ENCODE data around the gene MTERF2.
A peak's percentile ranks its signal among the peaks of the same experiment; 100 is the strongest.

MTERF2 gene

GRCh38 chr12:106994579-106995220 is 7.8 kb upstream of the MTERF2 start:
- Histone ChIP-seq H2BK120ac (ENCODE audit: insufficient read depth, low read length, poor library complexity) (no peak overlapping the region), H2BK12ac (ENCODE audit: low read length) (no peak overlapping the region), H3K79me2 (ENCODE audit: control insufficient read depth, insufficient read depth, low read length, poor library complexity) (no peaks in the 10 kb centered on the region), H3K23ac (ENCODE audit: low read length) (no peak overlapping the region), H4K8ac (ENCODE audit: low read depth, low read length) (no peak overlapping the region), H3K14ac (ENCODE audit: low read length) (no peak overlapping the region), H2BK5ac (ENCODE audit: low read depth, low read length, poor library complexity) (no peak overlapping the region), H4K12ac (ENCODE audit: low read depth, low read length) (no peak overlapping the region), H2AFZ (ENCODE audit: insufficient read depth, low read length, poor library complexity) (no peak overlapping the region), H3K4me2 (ENCODE audit: low read length) (no peak overlapping the region), H3K27me3 (ENCODE audit: insufficient read depth, low read length) (no peaks in the 10 kb centered on the region), H2AK5ac (ENCODE audit: low read length) (no peak overlapping the region), H3K9ac (ENCODE audit: low read length) (no peak overlapping the region), H3K9me3 (ENCODE audit: insufficient read depth, low read depth, low read length) (no peaks in the 10 kb centered on the region), H3K4ac (ENCODE audit: low read depth, low read length) (no peak overlapping the region), H3K4me3 (ENCODE audit: low read depth, low read length) (no peak overlapping the region), H3K18ac (ENCODE audit: low read length) (no peak overlapping the region), H3K4me1 (ENCODE audit: control insufficient read depth in 1 of 2, insufficient read depth in 2 of 2, low read length in 2 of 2) (no peaks in the 10 kb centered on the region), H4K91ac (ENCODE audit: low read depth, low read length) (no peak overlapping the region), H3K79me1 (ENCODE audit: low read length) (no peaks in the 10 kb centered on the region), H3K36me3 (ENCODE audit: control insufficient read depth in 1 of 2, insufficient read depth in 2 of 2, low read length in 2 of 2) (peaks cover 2% of the 10 kb centered on the region in 2 experiments), H3K27ac (ENCODE audit: low read depth, low read length) (no peak overlapping the region)
- peak; percentile 28 to 69 for DNase-seq
- WGBS (ENCODE audit: extremely low coverage, insufficient coverage, insufficient read length) = no CpG with 5 or more reads among the region's 2 CpGs

DNA sequence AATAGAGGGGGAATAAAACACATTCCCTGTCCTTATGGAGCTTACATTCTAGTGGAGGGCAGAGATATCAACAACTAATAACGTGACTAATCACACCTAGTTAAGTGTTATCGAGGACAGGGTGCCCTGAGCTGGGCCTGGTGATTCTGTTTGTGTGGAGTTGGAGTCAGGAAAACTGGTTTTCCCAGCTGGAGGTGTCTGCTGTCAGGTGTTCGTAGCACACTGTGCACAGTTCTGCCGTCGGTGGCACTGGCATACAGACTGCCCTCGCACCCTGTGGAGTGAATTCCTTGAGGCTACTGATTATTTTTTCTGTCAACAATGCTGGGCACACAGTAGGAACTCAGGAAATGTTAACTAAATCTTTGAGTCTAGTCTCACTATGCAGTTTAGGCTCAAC is 900 bp upstream of the MTERF2 start:
- H3K27ac ChIP-seq (ENCODE audit: low read depth, low read length) = no peak overlapping the region
- no peaks in the 10 kb centered on the region for H3K27me3 ChIP-seq (ENCODE audit: insufficient read depth, low read length)
- peak; percentile 79 to 85 for DNase-seq
- H4K91ac ChIP-seq (ENCODE audit: low read depth, low read length) = no peak overlapping the region
- no peak overlapping the region for H2AK5ac ChIP-seq (ENCODE audit: low read length)
- no peak overlapping the region for H3K4me3 ChIP-seq (ENCODE audit: low read depth, low read length)
- H2AFZ ChIP-seq (ENCODE audit: insufficient read depth, low read length, poor library complexity) = no peak overlapping the region
- no peak overlapping the region for H2BK120ac ChIP-seq (ENCODE audit: insufficient read depth, low read length, poor library complexity)
- H4K12ac ChIP-seq (ENCODE audit: low read depth, low read length) = no peak overlapping the region
- H3K4ac ChIP-seq (ENCODE audit: low read depth, low read length) = no peak overlapping the region
- H3K4me1 ChIP-seq (ENCODE audit: control insufficient read depth in 1 of 2, insufficient read depth in 2 of 2, low read length in 2 of 2) = peaks cover 0 to 8% of the 10 kb centered on the region in 2 experiments
- no peaks in the 10 kb centered on the region for H3K9me3 ChIP-seq (ENCODE audit: insufficient read depth, low read depth, low read length)
- H3K79me1 ChIP-seq (ENCODE audit: low read length) = peaks cover 4% of the 10 kb centered on the region
- H3K79me2 ChIP-seq (ENCODE audit: control insufficient read depth, insufficient read depth, low read length, poor library complexity) = peaks cover 3% of the 10 kb centered on the region
- no peak overlapping the region for H3K14ac ChIP-seq (ENCODE audit: low read length)
- H3K23ac ChIP-seq (ENCODE audit: low read length) = no peak overlapping the region
- no peak overlapping the region for H4K8ac ChIP-seq (ENCODE audit: low read depth, low read length)
- no peak overlapping the region for H2BK12ac ChIP-seq (ENCODE audit: low read length)
- H3K4me2 ChIP-seq (ENCODE audit: low read length) = no peak overlapping the region
- no CpG with 5 or more reads among the region's 6 CpGs for WGBS (ENCODE audit: extremely low coverage, insufficient coverage, insufficient read length)
- H3K9ac ChIP-seq (ENCODE audit: low read length) = no peak overlapping the region
- H2BK5ac ChIP-seq (ENCODE audit: low read depth, low read length, poor library complexity) = no peak overlapping the region
- no peak overlapping the region for H3K18ac ChIP-seq (ENCODE audit: low read length)
- H3K36me3 ChIP-seq (ENCODE audit: control insufficient read depth in 1 of 2, insufficient read depth in 2 of 2, low read length in 2 of 2) = peaks cover 0 to 8% of the 10 kb centered on the region in 2 experiments

- Histone ChIP-seq H3K4ac (ENCODE audit: low read depth, low read length) (no peak overlapping the region), H3K4me3 (ENCODE audit: low read depth, low read length) (no peak overlapping the region), H3K9ac (ENCODE audit: low read length) (no peak overlapping the region), H4K91ac (ENCODE audit: low read depth, low read length) (no peak overlapping the region), H3K4me1 (ENCODE audit: control insufficient read depth in 1 of 2, insufficient read depth in 2 of 2, low read length in 2 of 2) (peaks cover 0 to 8% of the 10 kb centered on the region in 2 experiments), H3K23ac (ENCODE audit: low read length) (no peak overlapping the region), H3K79me2 (ENCODE audit: control insufficient read depth, insufficient read depth, low read length, poor library complexity) (peaks cover 3% of the 10 kb centered on the region), H3K14ac (ENCODE audit: low read length) (no peak overlapping the region), H4K8ac (ENCODE audit: low read depth, low read length) (no peak overlapping the region), H2BK12ac (ENCODE audit: low read length) (no peak overlapping the region), H4K12ac (ENCODE audit: low read depth, low read length) (no peak overlapping the region), H3K79me1 (ENCODE audit: low read length) (peaks cover 4% of the 10 kb centered on the region), H2AFZ (ENCODE audit: insufficient read depth, low read length, poor library complexity) (no peak overlapping the region), H3K27me3 (ENCODE audit: insufficient read depth, low read length) (no peaks in the 10 kb centered on the region), H3K4me2 (ENCODE audit: low read length) (peak overlapping the region; percentile 71), H2BK120ac (ENCODE audit: insufficient read depth, low read length, poor library complexity) (no peak overlapping the region), H3K18ac (ENCODE audit: low read length) (no peak overlapping the region), H2AK5ac (ENCODE audit: low read length) (no peak overlapping the region), H3K36me3 (ENCODE audit: control insufficient read depth in 1 of 2, insufficient read depth in 2 of 2, low read length in 2 of 2) (peaks cover 0 to 8% of the 10 kb centered on the region in 2 experiments), H3K27ac (ENCODE audit: low read depth, low read length) (no peak overlapping the region), H3K9me3 (ENCODE audit: insufficient read depth, low read depth, low read length) (no peaks in the 10 kb centered on the region), H2BK5ac (ENCODE audit: low read depth, low read length, poor library complexity) (no peak overlapping the region)
- WGBS (ENCODE audit: extremely low coverage, insufficient coverage, insufficient read length) = no CpG with 5 or more reads among the region's 4 CpGs
- DNase-seq = no peak
These were observed 811 bp downstream of the MTERF2 start for GRCh38 chr12:106986135-106986534.

DNA sequence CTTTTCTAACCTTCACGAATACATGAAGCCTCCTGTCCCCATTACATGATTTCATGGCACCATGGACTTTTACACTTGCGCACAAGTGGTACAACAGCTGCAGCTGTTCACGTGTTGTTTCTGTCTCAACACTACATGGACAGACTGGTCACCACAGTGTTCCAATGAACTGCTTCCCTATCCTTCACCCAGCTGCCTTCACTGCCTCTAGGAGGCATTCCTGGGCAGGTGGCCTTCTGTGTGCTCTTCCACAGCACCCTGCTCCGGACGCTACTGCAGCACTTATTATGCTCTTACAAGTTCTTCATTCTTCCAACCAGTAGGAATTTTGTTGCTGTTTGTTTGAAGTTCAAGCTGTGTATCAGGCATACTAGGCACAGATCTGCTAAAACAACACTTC is 1.5 kb downstream of the MTERF2 start:
- Histone ChIP-seq H2BK120ac (ENCODE audit: insufficient read depth, low read length, poor library complexity) (no peak overlapping the region), H3K4me1 (ENCODE audit: control insufficient read depth in 1 of 2, insufficient read depth in 2 of 2, low read length in 2 of 2) (peaks cover 0 to 8% of the 10 kb centered on the region in 2 experiments), H2AK5ac (ENCODE audit: low read length) (no peak overlapping the region), H4K91ac (ENCODE audit: low read depth, low read length) (no peak overlapping the region), H3K27ac (ENCODE audit: low read depth, low read length) (no peak overlapping the region), H3K9ac (ENCODE audit: low read length) (no peak overlapping the region), H3K4ac (ENCODE audit: low read depth, low read length) (no peak overlapping the region), H3K4me3 (ENCODE audit: low read depth, low read length) (no peak overlapping the region), H3K9me3 (ENCODE audit: insufficient read depth, low read depth, low read length) (no peaks in the 10 kb centered on the region), H3K27me3 (ENCODE audit: insufficient read depth, low read length) (no peaks in the 10 kb centered on the region), H3K4me2 (ENCODE audit: low read length) (no peak overlapping the region), H2BK12ac (ENCODE audit: low read length) (no peak overlapping the region), H3K79me1 (ENCODE audit: low read length) (peaks cover 4% of the 10 kb centered on the region), H3K79me2 (ENCODE audit: control insufficient read depth, insufficient read depth, low read length, poor library complexity) (peaks cover 3% of the 10 kb centered on the region), H3K36me3 (ENCODE audit: control insufficient read depth in 1 of 2, insufficient read depth in 2 of 2, low read length in 2 of 2) (peaks cover 0 to 8% of the 10 kb centered on the region in 2 experiments), H4K12ac (ENCODE audit: low read depth, low read length) (no peak overlapping the region), H2BK5ac (ENCODE audit: low read depth, low read length, poor library complexity) (no peak overlapping the region), H4K8ac (ENCODE audit: low read depth, low read length) (no peak overlapping the region), H3K18ac (ENCODE audit: low read length) (no peak overlapping the region), H3K23ac (ENCODE audit: low read length) (no peak overlapping the region), H3K14ac (ENCODE audit: low read length) (no peak overlapping the region), H2AFZ (ENCODE audit: insufficient read depth, low read length, poor library complexity) (no peak overlapping the region)
- WGBS (ENCODE audit: extremely low coverage, insufficient coverage, insufficient read length) = no CpG with 5 or more reads among the region's 5 CpGs
- peak in 1 of 2 donors; percentile 9 for DNase-seq

All from trophoblast cell (in vitro differentiated cells and primary cell).